B cell (primary cell): ENCODE measurements around the gene PODN.

Experiments used
- CTCF ChIP-seq: fragments of 200-600 bp; IDR thresholded peaks from one replicate; pipeline ENCODE4 v1.8.0; 2022; ENCODE audit warnings: antibody characterized with exemption, mild to moderate bottlenecking
- EZH2 ChIP-seq: IDR thresholded peaks from 2 replicates; pipeline ENCODE4 v1.6.1; 2012; ENCODE audit warnings: borderline replicate concordance, low read depth, mild to moderate bottlenecking, moderate library complexity, low read length; ENCODE audit not compliant: insufficient read depth, poor library complexity, severe bottlenecking

GRCh38 chr1:53120659-53121058 lies 58.6 kb downstream of the PODN start:
- no peak for TF ChIP-seq CTCF
- no peak for TF ChIP-seq EZH2
